ENCODE measurements around the gene MSANTD1.

DNA sequence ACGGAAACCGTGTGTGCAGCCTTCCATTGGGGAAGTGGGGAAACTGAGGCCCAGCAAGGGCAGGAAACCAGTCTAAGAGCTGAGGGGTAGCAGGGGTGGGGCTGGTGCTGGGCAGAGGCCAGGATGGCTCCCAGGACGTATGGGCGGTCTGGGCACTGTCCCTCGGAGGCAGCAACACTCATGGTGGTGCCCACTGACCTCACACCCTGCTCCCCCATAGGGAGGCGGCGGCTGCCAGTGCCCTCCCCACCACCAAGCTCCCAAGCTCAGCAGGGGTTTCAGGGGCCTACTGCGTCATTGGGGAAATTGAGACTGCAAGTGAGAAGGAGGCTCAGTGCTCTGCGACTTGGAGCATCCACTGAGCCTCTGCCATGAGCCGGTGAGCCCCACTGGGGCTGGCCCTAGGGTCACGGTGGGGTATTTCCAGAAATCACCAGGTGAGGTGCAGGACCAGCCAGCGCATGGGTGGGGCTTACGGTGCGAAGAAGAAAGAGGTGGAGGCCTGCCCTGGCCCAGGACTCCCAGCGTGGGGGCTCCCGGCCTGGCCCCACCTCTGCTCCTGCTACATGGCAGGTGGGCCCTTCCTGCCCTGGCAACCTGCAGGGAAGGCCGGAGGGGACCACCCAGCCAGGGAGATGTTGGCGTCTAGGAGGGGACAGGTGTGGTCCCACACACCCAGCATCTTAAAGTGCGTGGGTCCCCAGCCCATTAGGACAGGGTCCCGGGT is 915 bp downstream of the MSANTD1 start:
- TF ChIP-seq, protein P1, sequence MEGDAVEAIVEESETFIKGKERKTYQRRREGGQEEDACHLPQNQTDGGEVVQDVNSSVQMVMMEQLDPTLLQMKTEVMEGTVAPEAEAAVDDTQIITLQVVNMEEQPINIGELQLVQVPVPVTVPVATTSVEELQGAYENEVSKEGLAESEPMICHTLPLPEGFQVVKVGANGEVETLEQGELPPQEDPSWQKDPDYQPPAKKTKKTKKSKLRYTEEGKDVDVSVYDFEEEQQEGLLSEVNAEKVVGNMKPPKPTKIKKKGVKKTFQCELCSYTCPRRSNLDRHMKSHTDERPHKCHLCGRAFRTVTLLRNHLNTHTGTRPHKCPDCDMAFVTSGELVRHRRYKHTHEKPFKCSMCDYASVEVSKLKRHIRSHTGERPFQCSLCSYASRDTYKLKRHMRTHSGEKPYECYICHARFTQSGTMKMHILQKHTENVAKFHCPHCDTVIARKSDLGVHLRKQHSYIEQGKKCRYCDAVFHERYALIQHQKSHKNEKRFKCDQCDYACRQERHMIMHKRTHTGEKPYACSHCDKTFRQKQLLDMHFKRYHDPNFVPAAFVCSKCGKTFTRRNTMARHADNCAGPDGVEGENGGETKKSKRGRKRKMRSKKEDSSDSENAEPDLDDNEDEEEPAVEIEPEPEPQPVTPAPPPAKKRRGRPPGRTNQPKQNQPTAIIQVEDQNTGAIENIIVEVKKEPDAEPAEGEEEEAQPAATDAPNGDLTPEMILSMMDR (IDR thresholded peaks at IDR 0.05 in 2 of 3, conservative IDR thresholded peaks at IDR 0.05 in 1 of 3; ENCODE audit: control insufficient read depth in 2 of 3, extremely low read depth in 1 of 3, insufficient read depth in 1 of 3, low read depth in 3 of 3, low read length in 3 of 3), result no peak
- no peak for TF ChIP-seq IKZF2 (IDR thresholded peaks at IDR 0.05)
- TF ChIP-seq RAD21 (IDR thresholded peaks at IDR 0.05; ENCODE audit: insufficient read depth, low read depth, low read length), result no peak
- no peak for TF ChIP-seq JUND (IDR thresholded peaks at IDR 0.05; ENCODE audit: low read depth, low read length)
- no peak for TF ChIP-seq CEBPB (IDR thresholded peaks at IDR 0.05; ENCODE audit: borderline replicate concordance in 1 of 2, low read depth in 2 of 2, low read length in 2 of 2)
- TF ChIP-seq, protein P2, sequence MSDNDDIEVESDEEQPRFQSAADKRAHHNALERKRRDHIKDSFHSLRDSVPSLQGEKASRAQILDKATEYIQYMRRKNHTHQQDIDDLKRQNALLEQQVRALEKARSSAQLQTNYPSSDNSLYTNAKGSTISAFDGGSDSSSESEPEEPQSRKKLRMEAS (IDR thresholded peaks at IDR 0.05; ENCODE audit: low read depth, low read length), result no peak
- no peak for TF ChIP-seq BRCA1 (IDR thresholded peaks at IDR 0.05; ENCODE audit: low read depth, low read length)
- TF ChIP-seq FOS (IDR thresholded peaks at IDR 0.05; ENCODE audit: borderline replicate concordance, extremely low read depth, insufficient read length), result no peak
- TF ChIP-seq ATF7 (IDR thresholded peaks at IDR 0.05; ENCODE audit: low read depth), result no peak
- no peak for TF ChIP-seq SRF (IDR thresholded peaks at IDR 0.05; ENCODE audit: low read depth in 2 of 2, low read length in 2 of 2)
- TF ChIP-seq TCF12 (IDR thresholded peaks at IDR 0.05; ENCODE audit: low read depth, low read length), result no peak
- TF ChIP-seq, protein P3, sequence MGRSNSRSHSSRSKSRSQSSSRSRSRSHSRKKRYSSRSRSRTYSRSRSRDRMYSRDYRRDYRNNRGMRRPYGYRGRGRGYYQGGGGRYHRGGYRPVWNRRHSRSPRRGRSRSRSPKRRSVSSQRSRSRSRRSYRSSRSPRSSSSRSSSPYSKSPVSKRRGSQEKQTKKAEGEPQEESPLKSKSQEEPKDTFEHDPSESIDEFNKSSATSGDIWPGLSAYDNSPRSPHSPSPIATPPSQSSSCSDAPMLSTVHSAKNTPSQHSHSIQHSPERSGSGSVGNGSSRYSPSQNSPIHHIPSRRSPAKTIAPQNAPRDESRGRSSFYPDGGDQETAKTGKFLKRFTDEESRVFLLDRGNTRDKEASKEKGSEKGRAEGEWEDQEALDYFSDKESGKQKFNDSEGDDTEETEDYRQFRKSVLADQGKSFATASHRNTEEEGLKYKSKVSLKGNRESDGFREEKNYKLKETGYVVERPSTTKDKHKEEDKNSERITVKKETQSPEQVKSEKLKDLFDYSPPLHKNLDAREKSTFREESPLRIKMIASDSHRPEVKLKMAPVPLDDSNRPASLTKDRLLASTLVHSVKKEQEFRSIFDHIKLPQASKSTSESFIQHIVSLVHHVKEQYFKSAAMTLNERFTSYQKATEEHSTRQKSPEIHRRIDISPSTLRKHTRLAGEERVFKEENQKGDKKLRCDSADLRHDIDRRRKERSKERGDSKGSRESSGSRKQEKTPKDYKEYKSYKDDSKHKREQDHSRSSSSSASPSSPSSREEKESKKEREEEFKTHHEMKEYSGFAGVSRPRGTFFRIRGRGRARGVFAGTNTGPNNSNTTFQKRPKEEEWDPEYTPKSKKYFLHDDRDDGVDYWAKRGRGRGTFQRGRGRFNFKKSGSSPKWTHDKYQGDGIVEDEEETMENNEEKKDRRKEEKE (IDR thresholded peaks at IDR 0.05), result no peak
- no peak for TF ChIP-seq NBN (IDR thresholded peaks at IDR 0.05)
- TF ChIP-seq, protein P4, sequence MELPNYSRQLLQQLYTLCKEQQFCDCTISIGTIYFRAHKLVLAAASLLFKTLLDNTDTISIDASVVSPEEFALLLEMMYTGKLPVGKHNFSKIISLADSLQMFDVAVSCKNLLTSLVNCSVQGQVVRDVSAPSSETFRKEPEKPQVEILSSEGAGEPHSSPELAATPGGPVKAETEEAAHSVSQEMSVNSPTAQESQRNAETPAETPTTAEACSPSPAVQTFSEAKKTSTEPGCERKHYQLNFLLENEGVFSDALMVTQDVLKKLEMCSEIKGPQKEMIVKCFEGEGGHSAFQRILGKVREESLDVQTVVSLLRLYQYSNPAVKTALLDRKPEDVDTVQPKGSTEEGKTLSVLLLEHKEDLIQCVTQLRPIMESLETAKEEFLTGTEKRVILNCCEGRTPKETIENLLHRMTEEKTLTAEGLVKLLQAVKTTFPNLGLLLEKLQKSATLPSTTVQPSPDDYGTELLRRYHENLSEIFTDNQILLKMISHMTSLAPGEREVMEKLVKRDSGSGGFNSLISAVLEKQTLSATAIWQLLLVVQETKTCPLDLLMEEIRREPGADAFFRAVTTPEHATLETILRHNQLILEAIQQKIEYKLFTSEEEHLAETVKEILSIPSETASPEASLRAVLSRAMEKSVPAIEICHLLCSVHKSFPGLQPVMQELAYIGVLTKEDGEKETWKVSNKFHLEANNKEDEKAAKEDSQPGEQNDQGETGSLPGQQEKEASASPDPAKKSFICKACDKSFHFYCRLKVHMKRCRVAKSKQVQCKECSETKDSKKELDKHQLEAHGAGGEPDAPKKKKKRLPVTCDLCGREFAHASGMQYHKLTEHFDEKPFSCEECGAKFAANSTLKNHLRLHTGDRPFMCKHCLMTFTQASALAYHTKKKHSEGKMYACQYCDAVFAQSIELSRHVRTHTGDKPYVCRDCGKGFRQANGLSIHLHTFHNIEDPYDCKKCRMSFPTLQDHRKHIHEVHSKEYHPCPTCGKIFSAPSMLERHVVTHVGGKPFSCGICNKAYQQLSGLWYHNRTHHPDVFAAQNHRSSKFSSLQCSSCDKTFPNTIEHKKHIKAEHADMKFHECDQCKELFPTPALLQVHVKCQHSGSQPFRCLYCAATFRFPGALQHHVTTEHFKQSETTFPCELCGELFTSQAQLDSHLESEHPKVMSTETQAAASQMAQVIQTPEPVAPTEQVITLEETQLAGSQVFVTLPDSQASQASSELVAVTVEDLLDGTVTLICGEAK (IDR thresholded peaks at IDR 0.05; ENCODE audit: borderline replicate concordance), result no peak
